Prostate gland (tissue), 2 donors: Measurements from ENCODE around the gene TMEM214.

Source experiments
- POLR2A ChIP-seq: fragments of 450-650 bp; IDR thresholded peaks from one replicate; pipeline ENCODE4 v1.6.1; 2016; ENCODE audit warnings: antibody characterized with exemption, mild to moderate bottlenecking
- TF ChIP-seq, protein P1 (sequence below), 4 experiments: fragments of 200-600 bp in 2 of 4; fragments of 450-650 bp in 2 of 4; sonication (generic) in 2 of 4; IDR thresholded peaks; 1 replicate in 3 of 4; 2 replicates in 1 of 4; pipeline ENCODE4 v1.5.1; 2016 to 2019; ENCODE audit warnings: antibody characterized with exemption in 4 of 4, mild to moderate bottlenecking in 2 of 4, moderate library complexity in 2 of 4

DNA sequence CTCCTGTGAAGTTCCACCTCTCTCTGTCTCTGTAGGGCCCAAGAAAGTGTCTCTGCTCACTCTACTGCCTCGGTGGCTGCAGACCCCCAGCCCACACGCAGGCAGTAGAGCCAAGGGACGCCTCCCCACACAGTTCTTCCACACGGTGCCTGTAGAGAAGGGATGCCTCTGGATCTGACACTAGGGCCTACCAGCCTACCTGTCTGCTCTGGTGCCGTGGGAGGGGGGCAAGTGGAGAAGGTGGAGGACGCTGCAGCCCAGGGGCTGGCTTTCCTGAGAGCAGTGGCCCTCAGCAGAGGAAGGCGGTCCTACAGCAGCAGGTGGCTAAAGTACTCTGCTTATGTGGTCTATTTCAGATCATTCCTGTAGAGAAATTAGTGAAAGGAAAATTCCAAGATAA is 9.0 kb upstream of the TMEM214 start:
- TF ChIP-seq, protein P1, sequence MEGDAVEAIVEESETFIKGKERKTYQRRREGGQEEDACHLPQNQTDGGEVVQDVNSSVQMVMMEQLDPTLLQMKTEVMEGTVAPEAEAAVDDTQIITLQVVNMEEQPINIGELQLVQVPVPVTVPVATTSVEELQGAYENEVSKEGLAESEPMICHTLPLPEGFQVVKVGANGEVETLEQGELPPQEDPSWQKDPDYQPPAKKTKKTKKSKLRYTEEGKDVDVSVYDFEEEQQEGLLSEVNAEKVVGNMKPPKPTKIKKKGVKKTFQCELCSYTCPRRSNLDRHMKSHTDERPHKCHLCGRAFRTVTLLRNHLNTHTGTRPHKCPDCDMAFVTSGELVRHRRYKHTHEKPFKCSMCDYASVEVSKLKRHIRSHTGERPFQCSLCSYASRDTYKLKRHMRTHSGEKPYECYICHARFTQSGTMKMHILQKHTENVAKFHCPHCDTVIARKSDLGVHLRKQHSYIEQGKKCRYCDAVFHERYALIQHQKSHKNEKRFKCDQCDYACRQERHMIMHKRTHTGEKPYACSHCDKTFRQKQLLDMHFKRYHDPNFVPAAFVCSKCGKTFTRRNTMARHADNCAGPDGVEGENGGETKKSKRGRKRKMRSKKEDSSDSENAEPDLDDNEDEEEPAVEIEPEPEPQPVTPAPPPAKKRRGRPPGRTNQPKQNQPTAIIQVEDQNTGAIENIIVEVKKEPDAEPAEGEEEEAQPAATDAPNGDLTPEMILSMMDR (IDR thresholded peaks at IDR 0.05) = no peak
- TF ChIP-seq POLR2A = no peak
